HepG2 (cell line): ENCODE data around the gene PAN3. TPM values are rescaled to one million over a fixed set of nuclear protein-coding genes. Genes with fewer than 3 reads are reported as not detected.

ENCODE experiments used
- ATAC-seq: fragments of 200-7000 bp; cut with Tn5 transposase; 3 replicates; pipeline ENCODE4 v1.9.1; 2020; ENCODE audit warnings: mild to moderate bottlenecking, moderate library complexity
- BruUV-seq: library from RNA; stranded (reverse); fragments of 400-500 nt; replicated peaks from 2 replicates; lab custom pipeline; 2021; lab: Mats Ljungman, UMichigan
- CTCF ChIA-PET: fragments of 300-600 bp; formaldehyde crosslinking; extraction: SDS; loops from one replicate; lab custom pipeline; 2021; ENCODE audit warnings: low total read pairs, inconsistent platforms, low intra/inter-chr PET ratio; lab: Yijun Ruan, JAX
- POLR2A ChIA-PET: fragments of 350-600 bp; sonication (Branson Sonifier 250); formaldehyde crosslinking; loops from one replicate; lab custom pipeline; 2020; ENCODE audit warnings: antibody characterized with exemption, inconsistent platforms; lab: Yijun Ruan, JAX
- DNase-seq: peaks from one replicate; pipeline ENCODE4 v3.0.0-alpha.2; 2015; ENCODE audit warnings: low spot score
- FAIRE-seq: peaks from 3 replicates; lab custom pipeline; 2011; peaks lifted over from hg19 to GRCh38; lab: Jason Lieb, UNC
- H2AFZ ChIP-seq: one replicate; pipeline ENCODE4 v1.6.1; 2011; ENCODE audit warnings: low read length, inconsistent platforms
- H3K27ac ChIP-seq: fragments of 300-600 bp; 3 replicates; pipeline ENCODE4 v1.8.0; 2011; ENCODE audit warnings: mixed run types, mild to moderate bottlenecking, mixed read lengths, low read length, inconsistent platforms; ENCODE audit not compliant: insufficient read depth; ENCODE audit errors: extremely low read length
- H3K27me3 ChIP-seq, 2 experiments: fragments of 200-600 bp in 1 of 2; 2 replicates in 1 of 2; 3 replicates in 1 of 2; pipeline versions ENCODE4 v1.6.0 to v1.8.0; 2011; ENCODE audit warnings: low read length in 2 of 2, mild to moderate bottlenecking in 2 of 2, moderate library complexity in 2 of 2, inconsistent platforms in 1 of 2; ENCODE audit not compliant: insufficient read depth in 2 of 2, control insufficient read depth in 1 of 2
- H3K36me3 ChIP-seq, 2 experiments: fragments of 200-600 bp in 1 of 2; replicated peaks in 1 of 2; 2 replicates in 1 of 2; 3 replicates in 1 of 2; pipeline versions ENCODE4 v1.5.1 to v1.8.0; 2011; ENCODE audit warnings: low read length in 2 of 2, inconsistent platforms in 1 of 2; ENCODE audit not compliant: insufficient read depth in 2 of 2, control insufficient read depth in 1 of 2
- H3K4me1 ChIP-seq: 2 replicates; pipeline ENCODE4 v1.5.1; 2012; ENCODE audit warnings: low read length, inconsistent platforms; ENCODE audit not compliant: insufficient read depth
- H3K4me2 ChIP-seq: 2 replicates; pipeline ENCODE4 v1.6.0; 2011; ENCODE audit warnings: low read depth, low read length, inconsistent platforms
- H3K4me3 ChIP-seq, 3 experiments: fragments of 200-600 bp in 1 of 3; sonication (generic), shearing (Covaris generic) in 1 of 3; replicated peaks in 1 of 3; 2 replicates each; pipeline ENCODE4 v1.5.1; 2011 to 2016; ENCODE audit warnings: low read length in 3 of 3, inconsistent platforms in 2 of 3, low read depth in 2 of 3, mild to moderate bottlenecking in 2 of 3, control low read depth in 1 of 3, mixed read lengths in 1 of 3; ENCODE audit not compliant: insufficient read depth in 1 of 3
- H3K79me2 ChIP-seq: one replicate; pipeline ENCODE4 v1.6.1; 2011; ENCODE audit warnings: low read length, inconsistent platforms; ENCODE audit not compliant: insufficient read depth
- H3K9ac ChIP-seq: 2 replicates; pipeline ENCODE4 v1.6.0; 2011; ENCODE audit warnings: mild to moderate bottlenecking, low read depth, low read length, inconsistent platforms; ENCODE audit not compliant: insufficient read depth
- H3K9me3 ChIP-seq: 2 replicates; pipeline ENCODE4 v1.5.1; 2012; ENCODE audit warnings: mild to moderate bottlenecking, low read length
- H4K20me1 ChIP-seq: 2 replicates; pipeline ENCODE4 v1.6.0; 2011; ENCODE audit warnings: inconsistent platforms, mild to moderate bottlenecking, low read length, moderate library complexity; ENCODE audit not compliant: insufficient read depth
- CEBPB ChIP-seq: IDR thresholded peaks from 2 replicates; pipeline ENCODE4 v1.6.1; 2011; ENCODE audit warnings: low read depth, low read length, improper control_type of control experiment, borderline replicate concordance
- CHCHD3 ChIP-seq: sonication (generic); formaldehyde crosslinking; IDR thresholded peaks from 2 replicates; pipeline ENCODE4 v1.8.0; 2022; ENCODE audit warnings: mild to moderate bottlenecking, missing genetic modification reagents, moderate library complexity
- ELF3 ChIP-seq: IDR thresholded peaks from 2 replicates; pipeline ENCODE4 v1.6.1; 2016; ENCODE audit warnings: missing genetic modification reagents, missing compliant biosample characterization
- FOXM1 ChIP-seq: sonication (generic); formaldehyde crosslinking; IDR thresholded peaks from 2 replicates; pipeline ENCODE4 v1.5.0; 2020; ENCODE audit warnings: missing genetic modification reagents
- JARID2 ChIP-seq: sonication (generic); formaldehyde crosslinking; IDR thresholded peaks from 2 replicates; pipeline ENCODE4 v1.8.1; 2023; ENCODE audit warnings: missing genetic modification reagents, inconsistent platforms; ENCODE audit not compliant: insufficient replicate concordance
- MTA3 ChIP-seq: sonication (generic); formaldehyde crosslinking; IDR thresholded peaks from 2 replicates; pipeline ENCODE4 v1.4.0; 2020; ENCODE audit warnings: missing genetic modification reagents
- MXD4 ChIP-seq: IDR thresholded peaks from 2 replicates; pipeline ENCODE4 v1.6.1; 2016; ENCODE audit warnings: mild to moderate bottlenecking, missing biosample characterization, missing genetic modification reagents
- NCOA2 ChIP-seq: sonication (generic); formaldehyde crosslinking; IDR thresholded peaks from 2 replicates; pipeline ENCODE4 v1.8.0; 2022; ENCODE audit warnings: inconsistent platforms
- POLR2A ChIP-seq, 2 experiments: IDR thresholded peaks; 2 replicates each; pipeline ENCODE4 v1.6.1; 2011; ENCODE audit warnings: low read depth in 2 of 2, low read length in 2 of 2, mild to moderate bottlenecking in 1 of 2, moderate library complexity in 1 of 2; ENCODE audit not compliant: insufficient read depth in 1 of 2
- RFXANK ChIP-seq: IDR thresholded peaks from 2 replicates; pipeline ENCODE4 v1.6.1; 2016
- SUZ12 ChIP-seq: fragments of 150-350 bp; IDR thresholded peaks from 2 replicates; pipeline ENCODE4 v1.6.1; 2014; ENCODE audit warnings: low read depth, low read length
- XRCC5 ChIP-seq: fragments of 200-400 bp; formaldehyde crosslinking; optimal IDR thresholded peaks from 2 replicates; pipeline ENCODE3; 2017; ENCODE audit warnings: mild to moderate bottlenecking, low read length
- ZNF543 ChIP-seq: sonication (generic); formaldehyde crosslinking; IDR thresholded peaks from 2 replicates; pipeline ENCODE4 v1.4.0; 2020; ENCODE audit warnings: mild to moderate bottlenecking, missing genetic modification reagents
- ZNF629 ChIP-seq: sonication (generic); formaldehyde crosslinking; conservative IDR thresholded peaks from 2 replicates; pipeline ENCODE4 v1.5.0; 2020; ENCODE audit warnings: missing genetic modification reagents
- ZNF674 ChIP-seq: sonication (generic); formaldehyde crosslinking; IDR thresholded peaks from 2 replicates; pipeline ENCODE4 v1.5.0; 2020; ENCODE audit warnings: low read depth, mild to moderate bottlenecking, missing genetic modification reagents
- ZNF713 ChIP-seq: sonication (generic); formaldehyde crosslinking; IDR thresholded peaks from 2 replicates; pipeline ENCODE4 v1.4.0; 2020; ENCODE audit warnings: mild to moderate bottlenecking, missing genetic modification reagents
- ZNF777 ChIP-seq: sonication (generic); formaldehyde crosslinking; IDR thresholded peaks from 2 replicates; pipeline ENCODE4 v1.4.0; 2020; ENCODE audit warnings: missing genetic modification reagents
- WGBS: methylation state at CpG from one replicate; pipeline ENCODE4 v1.1.6; 2017; ENCODE audit warnings: low lambda C conversion rate; 5-methylcytosine and 5-hydroxymethylcytosine counted together
- in situ Hi-C: cut with HindIII; loops from 2 replicates; pipeline ENCODE4 v1.10.0; 2017; ENCODE audit warnings: low pct_unique_long_range_greater_than_20kb; ENCODE audit not compliant: extremely low pct_ligation_motif_present
- intact Hi-C: fragments of 100-400 bp; cut with micrococcal nuclease; formaldehyde crosslinking; loops from one replicate; pipeline ENCODE4 v1.10.0; 2022; ENCODE audit not compliant: unreplicated experiment
- polyA plus RNA-seq, 8 experiments: library from polyadenylated mRNA; depleted of rRNA in 3 of 8; stranded (reverse) in 7 of 8; unstranded in 1 of 8; fragments of >200 nt; fragmentation: Illumina TruSeq in 4 of 8; extraction: Trizol in 4 of 8; gene quantifications; 2 replicates each; pipeline versions ENCODE4 v1.2.1 to v1.2.3, GENCODE V29; 2011 to 2016; ENCODE audit warnings: low read depth in 4 of 8, missing spikeins in 1 of 8, mixed read lengths in 1 of 8; ENCODE audit not compliant: insufficient read depth in 1 of 8
- total RNA-seq, 5 experiments: library from RNA; depleted of rRNA; stranded (reverse); fragments of >200 nt; fragmentation: Illumina TruSeq; extraction: Trizol; gene quantifications; 2 replicates each; pipeline ENCODE4 v1.2.3, GENCODE V29; 2016; ENCODE audit warnings: low read depth in 1 of 5
- TF ChIP-seq, protein P1 (sequence below): IDR thresholded peaks from 2 replicates; pipeline ENCODE4 v1.6.1; 2012; ENCODE audit warnings: inconsistent platforms

The PAN3 gene
- total and polyA plus RNA-seq, 2 of the 13 experiments (the other 11 are each of a cell fraction or from before 2014, with no cell fraction given) = 9.7 to 10.6 TPM

DNA sequence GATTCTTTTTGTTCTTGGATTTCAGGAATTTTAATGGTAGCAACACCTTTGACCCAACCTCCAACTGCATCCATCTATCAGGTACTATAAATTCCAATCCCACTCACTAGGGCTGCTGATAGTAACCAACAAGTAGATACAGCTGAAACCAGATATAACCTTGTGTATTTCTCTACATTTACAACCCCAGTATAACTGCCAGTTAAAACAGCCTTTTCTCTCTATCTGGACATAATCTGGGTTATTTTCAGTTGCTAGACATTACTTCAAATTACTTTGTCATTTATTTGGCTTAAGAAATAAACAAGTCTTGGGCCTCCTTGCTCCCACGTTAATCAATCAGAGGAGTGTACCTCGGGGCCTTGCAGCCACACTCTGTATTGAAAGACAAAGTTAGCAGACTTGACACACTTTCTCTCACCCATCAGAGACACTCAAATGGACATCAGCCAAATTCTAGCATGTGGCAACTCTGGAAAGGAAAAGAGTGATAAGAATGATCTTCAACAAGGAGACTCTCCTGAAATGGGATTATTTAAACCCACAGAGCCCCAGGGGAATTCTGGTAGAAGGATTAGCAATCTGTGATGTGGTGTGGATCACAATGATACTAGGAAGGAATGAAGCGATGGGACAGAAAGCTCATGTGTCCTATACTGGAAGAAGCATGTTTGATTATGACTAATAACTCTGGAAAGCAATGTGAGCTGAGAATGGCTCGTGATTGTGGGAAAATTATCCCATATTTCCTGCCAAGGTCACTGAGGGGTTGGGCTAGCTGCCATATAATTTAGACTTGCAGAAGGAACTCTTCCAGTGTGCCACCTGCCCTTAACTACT is 199.0 kb downstream of the PAN3 start:
- Histone ChIP-seq H3K27me3 (peaks cover 0 to 1% of the 10 kb centered on the region in 2 experiments; a peak in 1 of 5 replicates), H3K4me2 (no peak overlapping the region), H2AFZ (no peak overlapping the region), H4K20me1 (no peaks in the 10 kb centered on the region)
- in situ Hi-C loops = no loop called here
- whole genome bisulfite sequencing = 5% methylated on average over 4 of the region's 4 CpGs
- ATAC-seq = no peak
- DNase-seq = no peak
- TF ChIP-seq XRCC5 (no peak), ZNF629 (CRISPR knock-in tag) (no peak), NCOA2 (CRISPR knock-in tag) (no peak)
- TF ChIP-seq, all 625 proteins: peak for 0
- Histone ChIP-seq H3K27ac (no peak overlapping the region), H3K9ac (no peak overlapping the region), H3K4me3 (no peak overlapping the region), H3K79me2 (no peaks in the 10 kb centered on the region), H3K4me1 (no peaks in the 10 kb centered on the region), H3K36me3 (no peaks in the 10 kb centered on the region), H3K9me3 (no peaks in the 10 kb centered on the region)
- ChIA-PET POLR2A (no interaction called here), CTCF (no interaction called here)
- intact Hi-C loops = no loop called here
- BruUV-seq = no TSS peak
- no peak for FAIRE-seq

DNA sequence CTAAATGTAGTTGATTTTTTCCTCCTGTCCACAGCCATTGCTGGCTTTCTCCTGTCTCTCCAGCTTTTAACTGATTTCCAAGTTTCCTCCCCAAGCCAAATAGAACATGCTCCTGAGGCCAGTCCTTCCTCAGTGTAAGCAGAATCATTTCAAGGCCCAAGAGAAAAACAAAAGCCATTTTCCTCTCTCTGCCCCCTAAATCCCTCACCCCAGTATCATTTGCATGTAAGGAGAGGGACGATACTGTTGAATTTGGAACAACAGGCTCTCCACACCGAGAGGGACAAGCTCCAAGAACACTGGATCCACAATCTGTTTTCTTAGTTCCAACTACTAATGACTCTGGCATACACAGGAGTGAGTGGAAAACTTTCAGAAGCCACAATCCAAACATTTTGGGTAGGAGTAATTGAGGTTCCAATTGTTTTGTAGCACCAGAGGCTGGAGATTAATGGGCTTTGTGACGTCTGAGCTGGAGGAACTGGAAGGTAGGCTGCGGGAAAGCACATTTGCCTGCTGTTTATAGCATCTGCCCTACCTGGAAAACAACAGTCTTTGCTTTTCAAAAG is 199.7 kb downstream of the PAN3 start:
- DNase-seq (no peak), ATAC-seq (no peak), FAIRE-seq (no peak)
- no peaks in the 10 kb centered on the region for H3K36me3 ChIP-seq
- H3K27me3 ChIP-seq = peaks cover 0 to 1% of the 10 kb centered on the region in 2 experiments; a peak in 1 of 5 replicates
- H3K27ac ChIP-seq = no peak overlapping the region
- intact Hi-C loops (no loop called here), in situ Hi-C loops (no loop called here)
- ChIA-PET CTCF (no interaction called here), POLR2A (no interaction called here)
- no peak overlapping the region for H3K4me3 ChIP-seq
- H3K9me3 ChIP-seq = no peaks in the 10 kb centered on the region
- H3K79me2 ChIP-seq = no peaks in the 10 kb centered on the region
- H3K4me2 ChIP-seq = no peak overlapping the region
- no TSS peak for BruUV-seq
- no peaks in the 10 kb centered on the region for H4K20me1 ChIP-seq
- H2AFZ ChIP-seq = no peak overlapping the region
- TF ChIP-seq, protein P1, sequence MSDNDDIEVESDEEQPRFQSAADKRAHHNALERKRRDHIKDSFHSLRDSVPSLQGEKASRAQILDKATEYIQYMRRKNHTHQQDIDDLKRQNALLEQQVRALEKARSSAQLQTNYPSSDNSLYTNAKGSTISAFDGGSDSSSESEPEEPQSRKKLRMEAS = no peak
- TF ChIP-seq JARID2 (CRISPR knock-in tag) (no peak), ZNF543 (CRISPR knock-in tag) (no peak), FOXM1 (CRISPR knock-in tag) (no peak), POLR2A (IDR thresholded peaks at IDR 0.05; ENCODE audit: insufficient read depth in 1 of 2, low read depth in 2 of 2, low read length in 2 of 2) (no peak), MXD4 (CRISPR knock-in tag) (no peak), ZNF674 (CRISPR knock-in tag) (no peak), CHCHD3 (CRISPR knock-in tag) (no peak), MTA3 (CRISPR knock-in tag) (no peak), CEBPB (no peak), ZNF713 (no peak), ELF3 (CRISPR knock-in tag) (no peak), ZNF777 (no peak), RFXANK (CRISPR knock-in tag) (no peak), SUZ12 (no peak)
- H3K4me1 ChIP-seq = no peaks in the 10 kb centered on the region
- H3K9ac ChIP-seq = no peak overlapping the region
- whole genome bisulfite sequencing = 26% methylated on average over 4 of the region's 4 CpGs
